ENCODE measurements around the gene YARS2.
A peak's percentile ranks its signal among the peaks of the same experiment; 100 is the strongest.

Gene YARS2

GRCh38 chr12:32755654-32756475 lies at the start of gene YARS2:
Gene YARS2, minus strand, starts transcription at chr12:32755897. Its CDS starts 23 bp downstream, at chr12:32755874.
- no peak; the same call in none of the 2 replicates for TF ChIP-seq MAX (IDR thresholded peaks at IDR 0.05)
- TF ChIP-seq TEAD4 (IDR thresholded peaks at IDR 0.05) = peak; percentile 56; the same call in 1 of the 2 replicates
- 0 out of 2 replicates have a peak, but pooled peaks have one; percentile 7 for TF ChIP-seq CEBPB (IDR thresholded peaks at IDR 0.05)
- TF ChIP-seq TAF1 (IDR thresholded peaks at IDR 0.05; ENCODE audit: low read depth) = peak; percentile 98
- peak; percentile 99 for TF ChIP-seq RAD21 (IDR thresholded peaks at IDR 0.05; ENCODE audit: low read depth)
- peak; percentile 98 for TF ChIP-seq YY1 (IDR thresholded peaks at IDR 0.05; ENCODE audit: low read depth)
- TF ChIP-seq NFIC (IDR thresholded peaks at IDR 0.05) = no peak; the same call in 1 of the 2 replicates
- TF ChIP-seq CREB1 (IDR thresholded peaks at IDR 0.05; ENCODE audit: low read depth) = 0 out of 2 replicates have a peak, but pooled peaks have one; percentile 10

- TF ChIP-seq YY1 (IDR thresholded peaks at IDR 0.05; ENCODE audit: low read depth) (no peak), EGR1 (IDR thresholded peaks at IDR 0.05) (no peak), TEAD4 (IDR thresholded peaks at IDR 0.05) (no peak), TAF1 (IDR thresholded peaks at IDR 0.05; ENCODE audit: low read depth) (no peak), REST (IDR thresholded peaks at IDR 0.05; ENCODE audit: low read depth) (no peak), CREB1 (IDR thresholded peaks at IDR 0.05; ENCODE audit: low read depth) (no peak), TCF12 (IDR thresholded peaks at IDR 0.05; ENCODE audit: low read depth) (no peak), CEBPB (IDR thresholded peaks at IDR 0.05) (no peak), MAX (IDR thresholded peaks at IDR 0.05) (no peak)
Measured at GRCh38 chr12:32804301-32804700, 48.6 kb upstream of the YARS2 start.

GRCh38 chr12:32801269-32801980 lies 45.7 kb upstream of the YARS2 start:
- no peak for TF ChIP-seq ZBTB7A (IDR thresholded peaks at IDR 0.05; ENCODE audit: low read depth)
- no peak for TF ChIP-seq FOXM1 (IDR thresholded peaks at IDR 0.05; ENCODE audit: borderline replicate concordance, low read depth)
- TF ChIP-seq USF1 (IDR thresholded peaks at IDR 0.05) = no peak
- TF ChIP-seq REST (IDR thresholded peaks at IDR 0.05; ENCODE audit: low read depth) = no peak
- no peak for TF ChIP-seq RAD21 (IDR thresholded peaks at IDR 0.05; ENCODE audit: low read depth)
- TF ChIP-seq TAF1 (IDR thresholded peaks at IDR 0.05; ENCODE audit: low read depth) = no peak
- TF ChIP-seq CREB1 (IDR thresholded peaks at IDR 0.05; ENCODE audit: low read depth) = no peak
- TF ChIP-seq TEAD4 (IDR thresholded peaks at IDR 0.05) = no peak
- TF ChIP-seq MAX (IDR thresholded peaks at IDR 0.05) = no peak

GRCh38 chr12:32794281-32794680 lies 38.6 kb upstream of the YARS2 start:
- TF ChIP-seq ZBTB7A (IDR thresholded peaks at IDR 0.05; ENCODE audit: low read depth) (no peak), TEAD4 (IDR thresholded peaks at IDR 0.05) (no peak), TCF12 (IDR thresholded peaks at IDR 0.05; ENCODE audit: low read depth) (no peak), EGR1 (IDR thresholded peaks at IDR 0.05) (no peak), YY1 (IDR thresholded peaks at IDR 0.05; ENCODE audit: low read depth) (no peak), USF1 (IDR thresholded peaks at IDR 0.05) (no peak), REST (IDR thresholded peaks at IDR 0.05; ENCODE audit: low read depth) (no peak), TAF1 (IDR thresholded peaks at IDR 0.05; ENCODE audit: low read depth) (no peak), FOXM1 (IDR thresholded peaks at IDR 0.05; ENCODE audit: borderline replicate concordance, low read depth) (no peak), CREB1 (IDR thresholded peaks at IDR 0.05; ENCODE audit: low read depth) (no peak), RAD21 (IDR thresholded peaks at IDR 0.05; ENCODE audit: low read depth) (no peak), MAX (IDR thresholded peaks at IDR 0.05) (no peak), CEBPB (IDR thresholded peaks at IDR 0.05) (no peak), NFIC (IDR thresholded peaks at IDR 0.05) (no peak), EP300 (IDR thresholded peaks at IDR 0.05; ENCODE audit: borderline replicate concordance) (no peak)
